WERI-Rb-1 (cell line): ENCODE results near the gene IFNL3.

Experiments
- DNase-seq: peaks from one replicate; pipeline ENCODE4 v3.0.0-alpha.2; 2020
- H3K27ac ChIP-seq: fragments of 250-450 bp; sonication (Bioruptor Pico); 2 replicates; pipeline ENCODE4 v1.5.1; 2020; ENCODE audit warnings: mild to moderate bottlenecking, moderate library complexity
- H3K27me3 ChIP-seq: fragments of 250-450 bp; sonication (Bioruptor Pico); 2 replicates; pipeline ENCODE4 v1.5.1; 2021; ENCODE audit warnings: mild to moderate bottlenecking, low read depth, moderate library complexity; ENCODE audit not compliant: insufficient read depth, severe bottlenecking
- H3K36me3 ChIP-seq: fragments of 250-450 bp; sonication (Bioruptor Pico); 2 replicates; pipeline ENCODE4 v1.5.1; 2020; ENCODE audit warnings: mild to moderate bottlenecking, moderate library complexity
- H3K4me3 ChIP-seq: 2 replicates; pipeline ENCODE4 v1.5.1; 2011; ENCODE audit warnings: low read depth, mild to moderate bottlenecking, control low read depth, low read length
- H3K9me3 ChIP-seq: fragments of 250-450 bp; sonication (Bioruptor Pico); 2 replicates; pipeline ENCODE4 v1.5.1; 2021; ENCODE audit warnings: mild to moderate bottlenecking, moderate library complexity; ENCODE audit not compliant: severe bottlenecking
- CTCF ChIP-seq: IDR thresholded peaks from 2 replicates; pipeline ENCODE4 v1.5.1; 2011; ENCODE audit warnings: low read depth, mild to moderate bottlenecking, control low read depth, inconsistent platforms, low read length

IFNL3 gene

GRCh38 chr19:39199025-39199424, 45.8 kb downstream of the IFNL3 start:
- no peaks in the 10 kb centered on the region for H3K9me3 ChIP-seq
- no peak overlapping the region for H3K27ac ChIP-seq
- TF ChIP-seq CTCF, result no peak
- H3K4me3 ChIP-seq, result no peak overlapping the region
- peak; percentile 46 for DNase-seq
- no peaks in the 10 kb centered on the region for H3K27me3 ChIP-seq
- H3K36me3 ChIP-seq, result no peaks in the 10 kb centered on the region

GRCh38 chr19:39197808-39198207, 47.0 kb downstream of the IFNL3 start:
- H3K4me3 ChIP-seq, result no peak overlapping the region
- no peak overlapping the region for H3K27ac ChIP-seq
- no peaks in the 10 kb centered on the region for H3K27me3 ChIP-seq
- no peaks in the 10 kb centered on the region for H3K9me3 ChIP-seq
- no peaks in the 10 kb centered on the region for H3K36me3 ChIP-seq
- peak; percentile 42 for DNase-seq
- 0 out of 2 replicates have a peak, but pooled peaks have one; percentile 30 for TF ChIP-seq CTCF

- DNase-seq, result peak; percentile 24
- TF ChIP-seq CTCF, result no peak
- Histone ChIP-seq H3K9me3 (no peaks in the 10 kb centered on the region), H3K27me3 (no peaks in the 10 kb centered on the region), H3K27ac (no peak within 1 kb of the TSS), H3K4me3 (no peak within 1 kb of the TSS), H3K36me3 (no peaks in the 10 kb centered on the region)
Measured at GRCh38 chr19:39196860-39197562, 47.8 kb downstream of the IFNL3 start, which contains the start of gene NCCRP1. Gene NCCRP1, plus strand, starts transcription at chr19:39196964. Its CDS starts 19 bp downstream, at chr19:39196983.

DNA sequence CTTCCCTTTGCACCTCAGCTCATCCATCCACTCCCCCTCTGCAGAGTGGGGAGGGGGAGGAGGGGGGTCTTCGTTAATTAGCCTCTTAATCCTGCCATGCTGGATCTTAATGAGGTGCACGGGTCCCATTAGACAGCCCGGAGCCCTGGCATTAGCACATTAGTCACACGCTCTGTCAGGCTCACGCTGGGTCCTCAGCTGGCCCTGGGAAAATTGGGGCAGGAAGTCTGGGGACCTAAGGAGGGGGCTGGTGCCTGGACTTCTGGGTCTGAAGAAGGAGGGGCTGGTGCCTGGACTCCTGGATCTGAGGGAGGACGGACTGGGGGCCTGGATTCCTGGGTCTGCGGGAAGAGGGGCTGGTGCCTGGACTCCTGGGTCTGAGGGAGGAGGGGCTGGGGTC, 48.5 kb downstream of the IFNL3 start:
- Histone ChIP-seq H3K27ac (no peak overlapping the region), H3K36me3 (no peaks in the 10 kb centered on the region), H3K27me3 (no peaks in the 10 kb centered on the region), H3K9me3 (no peaks in the 10 kb centered on the region), H3K4me3 (no peak overlapping the region)
- TF ChIP-seq CTCF, result no peak
- no peak for DNase-seq

DNA sequence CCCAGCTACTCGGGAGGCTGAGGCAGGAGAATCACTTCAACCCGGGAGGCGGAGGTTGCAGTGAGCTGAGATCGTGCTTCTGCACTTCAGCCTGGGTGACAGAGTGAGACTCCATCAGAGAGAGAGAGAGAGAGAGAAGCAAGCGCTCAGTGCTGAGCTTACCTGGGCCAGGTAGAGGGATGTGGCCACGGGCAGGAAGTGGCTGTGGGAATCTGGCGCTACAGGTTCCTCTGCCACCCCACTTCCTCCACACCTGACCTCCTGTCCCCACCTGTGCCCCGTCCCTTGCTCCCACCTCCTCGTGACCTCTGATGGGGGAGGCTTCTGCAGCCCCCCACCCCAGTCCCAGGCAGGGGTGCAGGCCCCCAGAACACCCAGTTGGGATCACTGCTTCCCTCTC, 49.1 kb downstream of the IFNL3 start:
- Histone ChIP-seq H3K9me3 (no peaks in the 10 kb centered on the region), H3K4me3 (no peak overlapping the region), H3K27me3 (no peaks in the 10 kb centered on the region), H3K27ac (no peak overlapping the region), H3K36me3 (no peaks in the 10 kb centered on the region)
- TF ChIP-seq CTCF, result no peak
- no peak for DNase-seq
